Thyroid gland (tissue), 4 donors: ENCODE results near the gene RNF214.

Experiments used
- POLR2A ChIP-seq, 2 donors: fragments of 450-650 bp; IDR thresholded peaks; one replicate each; pipeline ENCODE4 v1.6.1; 2017; ENCODE audit warnings: antibody characterized with exemption in 2 of 2, mild to moderate bottlenecking in 2 of 2, moderate library complexity in 1 of 2
- TF ChIP-seq, protein P1 (sequence below), 6 experiments: fragments of 200-600 bp in 3 of 6; fragments of 450-650 bp in 3 of 6; sonication (generic) in 3 of 6; IDR thresholded peaks; one replicate each; pipeline ENCODE4 v1.5.1; 2016 to 2019; ENCODE audit warnings: antibody characterized with exemption in 6 of 6, mild to moderate bottlenecking in 2 of 6, inconsistent platforms in 1 of 6, moderate library complexity in 1 of 6

DNA sequence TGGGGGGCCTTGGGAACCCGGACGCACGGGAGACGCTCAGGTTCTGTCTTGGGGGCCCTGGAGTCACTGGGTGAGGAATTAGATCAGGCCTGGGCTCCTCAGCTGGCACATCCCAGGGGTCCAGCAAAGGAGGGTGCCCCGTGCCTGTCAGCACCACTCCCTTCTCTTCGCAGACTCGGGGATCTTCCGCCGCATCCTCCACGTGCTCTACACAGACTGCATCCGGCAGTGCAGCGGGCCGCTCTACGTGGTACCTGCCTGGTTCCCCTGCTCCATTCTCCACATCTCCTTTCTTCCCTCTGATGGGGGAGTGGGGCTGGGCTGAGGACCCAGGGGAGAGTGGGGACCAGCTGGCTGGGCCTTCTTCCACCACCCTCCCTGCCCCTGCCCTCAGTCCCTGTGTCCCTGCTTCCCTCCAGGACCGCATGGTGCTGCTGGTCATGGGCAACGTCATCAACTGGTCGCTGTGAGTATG is 40.0 kb upstream of the RNF214 start:
- TF ChIP-seq, protein P1, sequence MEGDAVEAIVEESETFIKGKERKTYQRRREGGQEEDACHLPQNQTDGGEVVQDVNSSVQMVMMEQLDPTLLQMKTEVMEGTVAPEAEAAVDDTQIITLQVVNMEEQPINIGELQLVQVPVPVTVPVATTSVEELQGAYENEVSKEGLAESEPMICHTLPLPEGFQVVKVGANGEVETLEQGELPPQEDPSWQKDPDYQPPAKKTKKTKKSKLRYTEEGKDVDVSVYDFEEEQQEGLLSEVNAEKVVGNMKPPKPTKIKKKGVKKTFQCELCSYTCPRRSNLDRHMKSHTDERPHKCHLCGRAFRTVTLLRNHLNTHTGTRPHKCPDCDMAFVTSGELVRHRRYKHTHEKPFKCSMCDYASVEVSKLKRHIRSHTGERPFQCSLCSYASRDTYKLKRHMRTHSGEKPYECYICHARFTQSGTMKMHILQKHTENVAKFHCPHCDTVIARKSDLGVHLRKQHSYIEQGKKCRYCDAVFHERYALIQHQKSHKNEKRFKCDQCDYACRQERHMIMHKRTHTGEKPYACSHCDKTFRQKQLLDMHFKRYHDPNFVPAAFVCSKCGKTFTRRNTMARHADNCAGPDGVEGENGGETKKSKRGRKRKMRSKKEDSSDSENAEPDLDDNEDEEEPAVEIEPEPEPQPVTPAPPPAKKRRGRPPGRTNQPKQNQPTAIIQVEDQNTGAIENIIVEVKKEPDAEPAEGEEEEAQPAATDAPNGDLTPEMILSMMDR (IDR thresholded peaks at IDR 0.05), result no peak
- no peak for TF ChIP-seq POLR2A (IDR thresholded peaks at IDR 0.05)
